Measurements from ENCODE around the gene NBAS.

DNA sequence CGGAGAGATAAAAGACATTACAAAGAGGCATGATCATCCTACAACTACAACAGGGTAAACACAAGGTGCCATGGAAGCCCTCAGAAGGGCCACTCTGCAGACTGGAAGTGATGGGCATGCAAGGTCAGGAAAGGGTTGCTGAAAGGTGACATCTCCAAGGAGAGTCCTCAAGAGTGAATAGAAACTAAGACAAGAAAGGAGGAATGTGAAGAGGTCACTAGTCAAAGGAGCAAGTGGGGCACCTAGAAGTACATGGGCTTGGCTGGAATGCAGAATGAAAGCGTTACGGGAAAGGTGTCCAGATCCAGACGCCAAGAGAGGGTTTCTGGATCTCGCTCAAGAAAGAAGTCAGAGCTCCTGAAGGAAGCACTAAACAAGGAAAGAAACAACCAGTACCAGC lies 314.3 kb downstream of the NBAS start:
- TF ChIP-seq, protein P1, sequence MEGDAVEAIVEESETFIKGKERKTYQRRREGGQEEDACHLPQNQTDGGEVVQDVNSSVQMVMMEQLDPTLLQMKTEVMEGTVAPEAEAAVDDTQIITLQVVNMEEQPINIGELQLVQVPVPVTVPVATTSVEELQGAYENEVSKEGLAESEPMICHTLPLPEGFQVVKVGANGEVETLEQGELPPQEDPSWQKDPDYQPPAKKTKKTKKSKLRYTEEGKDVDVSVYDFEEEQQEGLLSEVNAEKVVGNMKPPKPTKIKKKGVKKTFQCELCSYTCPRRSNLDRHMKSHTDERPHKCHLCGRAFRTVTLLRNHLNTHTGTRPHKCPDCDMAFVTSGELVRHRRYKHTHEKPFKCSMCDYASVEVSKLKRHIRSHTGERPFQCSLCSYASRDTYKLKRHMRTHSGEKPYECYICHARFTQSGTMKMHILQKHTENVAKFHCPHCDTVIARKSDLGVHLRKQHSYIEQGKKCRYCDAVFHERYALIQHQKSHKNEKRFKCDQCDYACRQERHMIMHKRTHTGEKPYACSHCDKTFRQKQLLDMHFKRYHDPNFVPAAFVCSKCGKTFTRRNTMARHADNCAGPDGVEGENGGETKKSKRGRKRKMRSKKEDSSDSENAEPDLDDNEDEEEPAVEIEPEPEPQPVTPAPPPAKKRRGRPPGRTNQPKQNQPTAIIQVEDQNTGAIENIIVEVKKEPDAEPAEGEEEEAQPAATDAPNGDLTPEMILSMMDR (IDR thresholded peaks at IDR 0.05; ENCODE audit: poor library complexity, severe bottlenecking): no peak
- no peak for TF ChIP-seq SMC3 (conservative IDR thresholded peaks at IDR 0.05; ENCODE audit: poor library complexity)
- no peak for TF ChIP-seq EZH2 (IDR thresholded peaks at IDR 0.05; ENCODE audit: borderline replicate concordance, insufficient read depth, low read length, poor library complexity, severe bottlenecking)
- TF ChIP-seq, protein P2, sequence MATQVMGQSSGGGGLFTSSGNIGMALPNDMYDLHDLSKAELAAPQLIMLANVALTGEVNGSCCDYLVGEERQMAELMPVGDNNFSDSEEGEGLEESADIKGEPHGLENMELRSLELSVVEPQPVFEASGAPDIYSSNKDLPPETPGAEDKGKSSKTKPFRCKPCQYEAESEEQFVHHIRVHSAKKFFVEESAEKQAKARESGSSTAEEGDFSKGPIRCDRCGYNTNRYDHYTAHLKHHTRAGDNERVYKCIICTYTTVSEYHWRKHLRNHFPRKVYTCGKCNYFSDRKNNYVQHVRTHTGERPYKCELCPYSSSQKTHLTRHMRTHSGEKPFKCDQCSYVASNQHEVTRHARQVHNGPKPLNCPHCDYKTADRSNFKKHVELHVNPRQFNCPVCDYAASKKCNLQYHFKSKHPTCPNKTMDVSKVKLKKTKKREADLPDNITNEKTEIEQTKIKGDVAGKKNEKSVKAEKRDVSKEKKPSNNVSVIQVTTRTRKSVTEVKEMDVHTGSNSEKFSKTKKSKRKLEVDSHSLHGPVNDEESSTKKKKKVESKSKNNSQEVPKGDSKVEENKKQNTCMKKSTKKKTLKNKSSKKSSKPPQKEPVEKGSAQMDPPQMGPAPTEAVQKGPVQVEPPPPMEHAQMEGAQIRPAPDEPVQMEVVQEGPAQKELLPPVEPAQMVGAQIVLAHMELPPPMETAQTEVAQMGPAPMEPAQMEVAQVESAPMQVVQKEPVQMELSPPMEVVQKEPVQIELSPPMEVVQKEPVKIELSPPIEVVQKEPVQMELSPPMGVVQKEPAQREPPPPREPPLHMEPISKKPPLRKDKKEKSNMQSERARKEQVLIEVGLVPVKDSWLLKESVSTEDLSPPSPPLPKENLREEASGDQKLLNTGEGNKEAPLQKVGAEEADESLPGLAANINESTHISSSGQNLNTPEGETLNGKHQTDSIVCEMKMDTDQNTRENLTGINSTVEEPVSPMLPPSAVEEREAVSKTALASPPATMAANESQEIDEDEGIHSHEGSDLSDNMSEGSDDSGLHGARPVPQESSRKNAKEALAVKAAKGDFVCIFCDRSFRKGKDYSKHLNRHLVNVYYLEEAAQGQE (IDR thresholded peaks at IDR 0.05; ENCODE audit: borderline replicate concordance): no peak

Data from neural cell (in vitro differentiated cells).